GM21515 (cell line): ENCODE results near the gene TYK2.
"Not testable (repeated sequence)": the region's sequence is repeated elsewhere in the genome, so short reads cannot be mapped to it uniquely, and the experiment has no call there.

Experiments
- ATAC-seq: cut with Tn5 transposase; IDR thresholded peaks from one replicate; pipeline ENCODE4 v1.9.1; 2021; ENCODE audit not compliant: unreplicated experiment

The TYK2 gene

GRCh38 chr19:10408511-10409283 lies 28.3 kb upstream of the TYK2 start:
- no peak for ATAC-seq

GRCh38 chr19:10407096-10407495 lies 26.7 kb upstream of the TYK2 start:
- ATAC-seq, result no peak

GRCh38 chr19:10406191-10406590 lies 25.8 kb upstream of the TYK2 start:
- no peak for ATAC-seq

GRCh38 chr19:10404888-10405820 lies 24.8 kb upstream of the TYK2 start:
- no peak for ATAC-seq

- peak; percentile 60 for ATAC-seq
Measured at GRCh38 chr19:10403137-10404021, 23.0 kb upstream of the TYK2 start, which contains the start of gene CDC37. Gene CDC37, minus strand, starts transcription at chr19:10403542. Its CDS starts 63 bp downstream, at chr19:10403479.

- no peak for ATAC-seq
Measured at GRCh38 chr19:10402441-10403038, 22.2 kb upstream of the TYK2 start.

- no peak for ATAC-seq
Measured at GRCh38 chr19:10399878-10400277, 19.5 kb upstream of the TYK2 start.

GRCh38 chr19:10399340-10399739 lies 19.0 kb upstream of the TYK2 start:
- ATAC-seq, result not testable (repeated sequence)

- no peak for ATAC-seq
Measured at GRCh38 chr19:10398819-10399218, 18.4 kb upstream of the TYK2 start.

- no peak for ATAC-seq
Measured at GRCh38 chr19:10395917-10396316, 15.5 kb upstream of the TYK2 start.

GRCh38 chr19:10395436-10395835 lies 15.1 kb upstream of the TYK2 start:
- ATAC-seq, result no peak

GRCh38 chr19:10395003-10395402 lies 14.6 kb upstream of the TYK2 start:
- ATAC-seq, result no peak

GRCh38 chr19:10393137-10393536 lies 12.8 kb upstream of the TYK2 start:
- ATAC-seq, result no peak

GRCh38 chr19:10392120-10392519 lies 11.7 kb upstream of the TYK2 start:
- ATAC-seq, result no peak

- no peak for ATAC-seq
Measured at GRCh38 chr19:10390652-10391286, 10.4 kb upstream of the TYK2 start.

- no peak for ATAC-seq
Measured at GRCh38 chr19:10389863-10390262, 9.5 kb upstream of the TYK2 start.

- no peak for ATAC-seq
Measured at GRCh38 chr19:10388957-10389356, 8.6 kb upstream of the TYK2 start.

- no peak for ATAC-seq
Measured at GRCh38 chr19:10384580-10384979, 4.2 kb upstream of the TYK2 start.

- ATAC-seq, result not testable (repeated sequence)
Measured at GRCh38 chr19:10383223-10383499, 2.8 kb upstream of the TYK2 start.

- peak; percentile 7 for ATAC-seq
Measured at GRCh38 chr19:10379880-10380312, 476 bp downstream of the TYK2 start.
